ENCODE data around the gene MCOLN1.

Gene MCOLN1

GRCh38 chr19:7516878-7517277 is 5.5 kb upstream of the MCOLN1 start:
- no peaks in the 10 kb centered on the region for H3K27me3 ChIP-seq (ENCODE audit: insufficient read depth, low read length)
- WGBS = 80% methylated on average over 4 of the region's 4 CpGs
- H3K4me1 ChIP-seq (ENCODE audit: insufficient read depth, low read length) = peaks cover 7% of the 10 kb centered on the region
- no peak overlapping the region for H3K27ac ChIP-seq (ENCODE audit: low read depth, low read length)
- no peaks in the 10 kb centered on the region for H3K9me3 ChIP-seq (ENCODE audit: insufficient read depth, low read depth, low read length)
- 0 out of 2 replicates have a peak, but pooled peaks cover 9% of the 10 kb centered on the region for H3K36me3 ChIP-seq (ENCODE audit: insufficient read depth, low read length)
- peak overlapping the region; percentile 86 for H3K4me3 ChIP-seq (ENCODE audit: low read length)
- H3K9ac ChIP-seq (ENCODE audit: low read depth, low read length) = peak overlapping the region; percentile 92

GRCh38 chr19:7519361-7520130 is 2.9 kb upstream of the MCOLN1 start:
- H3K4me3 ChIP-seq (ENCODE audit: low read length) = no peak overlapping the region
- no peak overlapping the region for H3K9ac ChIP-seq (ENCODE audit: low read depth, low read length)
- H3K4me1 ChIP-seq (ENCODE audit: insufficient read depth, low read length) = peaks cover 11% of the 10 kb centered on the region
- no peaks in the 10 kb centered on the region for H3K9me3 ChIP-seq (ENCODE audit: insufficient read depth, low read depth, low read length)
- H3K27ac ChIP-seq (ENCODE audit: low read depth, low read length) = no peak overlapping the region
- no peaks in the 10 kb centered on the region for H3K27me3 ChIP-seq (ENCODE audit: insufficient read depth, low read length)
- 96% methylated on average over 74 of the region's 74 CpGs for WGBS
- peaks cover 11% of the 10 kb centered on the region; the same call in 1 of the 2 replicates for H3K36me3 ChIP-seq (ENCODE audit: insufficient read depth, low read length)

- Histone ChIP-seq H3K27me3 (ENCODE audit: insufficient read depth, low read length) (no peaks in the 10 kb centered on the region), H3K36me3 (ENCODE audit: insufficient read depth, low read length) (peaks cover 11% of the 10 kb centered on the region; the same call in 1 of the 2 replicates), H3K27ac (ENCODE audit: low read depth, low read length) (no peak overlapping the region), H3K9ac (ENCODE audit: low read depth, low read length) (no peak overlapping the region), H3K9me3 (ENCODE audit: insufficient read depth, low read depth, low read length) (no peaks in the 10 kb centered on the region), H3K4me1 (ENCODE audit: insufficient read depth, low read length) (peaks cover 7% of the 10 kb centered on the region), H3K4me3 (ENCODE audit: low read length) (no peak overlapping the region)
- WGBS = 95% methylated on average over 51 of the region's 51 CpGs
Measured at GRCh38 chr19:7520131-7521051, 2.0 kb upstream of the MCOLN1 start.

- H3K4me1 ChIP-seq (ENCODE audit: insufficient read depth, low read length) = 0 out of 2 replicates have a peak, but pooled peaks cover 4% of the 10 kb centered on the region
- H3K9ac ChIP-seq (ENCODE audit: low read depth, low read length) = peak overlapping the region; percentile 36
- H3K4me3 ChIP-seq (ENCODE audit: low read length) = peak overlapping the region; percentile 69
- peaks cover 15% of the 10 kb centered on the region; the same call in 1 of the 2 replicates for H3K36me3 ChIP-seq (ENCODE audit: insufficient read depth, low read length)
- no peaks in the 10 kb centered on the region for H3K27me3 ChIP-seq (ENCODE audit: insufficient read depth, low read length)
- no peak overlapping the region for H3K27ac ChIP-seq (ENCODE audit: low read depth, low read length)
- no peaks in the 10 kb centered on the region for H3K9me3 ChIP-seq (ENCODE audit: insufficient read depth, low read depth, low read length)
- 29% methylated on average over 10 of the region's 10 CpGs for WGBS
Measured at GRCh38 chr19:7521551-7522071, 813 bp upstream of the MCOLN1 start.

- Histone ChIP-seq H3K27ac (ENCODE audit: low read depth, low read length) (no peak overlapping the region), H3K9me3 (ENCODE audit: insufficient read depth, low read depth, low read length) (no peaks in the 10 kb centered on the region), H3K36me3 (ENCODE audit: insufficient read depth, low read length) (peaks cover 18% of the 10 kb centered on the region; the same call in 1 of the 2 replicates), H3K9ac (ENCODE audit: low read depth, low read length) (peak overlapping the region; percentile 52), H3K4me3 (ENCODE audit: low read length) (peak overlapping the region; percentile 69), H3K4me1 (ENCODE audit: insufficient read depth, low read length) (0 out of 2 replicates have a peak, but pooled peaks cover 4% of the 10 kb centered on the region), H3K27me3 (ENCODE audit: insufficient read depth, low read length) (no peaks in the 10 kb centered on the region)
- 14% methylated on average over 23 of the region's 23 CpGs for WGBS
Measured at GRCh38 chr19:7522923-7523667, 671 bp downstream of the MCOLN1 start.

GRCh38 chr19:7524523-7524922 is 2.1 kb downstream of the MCOLN1 start:
- 0 out of 2 replicates have a peak, but pooled peaks cover 4% of the 10 kb centered on the region for H3K4me1 ChIP-seq (ENCODE audit: insufficient read depth, low read length)
- peaks cover 15% of the 10 kb centered on the region; the same call in 1 of the 2 replicates for H3K36me3 ChIP-seq (ENCODE audit: insufficient read depth, low read length)
- no peak overlapping the region for H3K4me3 ChIP-seq (ENCODE audit: low read length)
- 92% methylated on average over 4 of the region's 5 CpGs for WGBS
- no peak overlapping the region for H3K27ac ChIP-seq (ENCODE audit: low read depth, low read length)
- H3K27me3 ChIP-seq (ENCODE audit: insufficient read depth, low read length) = no peaks in the 10 kb centered on the region
- no peak overlapping the region for H3K9ac ChIP-seq (ENCODE audit: low read depth, low read length)
- no peaks in the 10 kb centered on the region for H3K9me3 ChIP-seq (ENCODE audit: insufficient read depth, low read depth, low read length)

- H3K36me3 ChIP-seq (ENCODE audit: insufficient read depth, low read length) = peaks cover 12% of the 10 kb centered on the region; the same call in 1 of the 2 replicates
- H3K27me3 ChIP-seq (ENCODE audit: insufficient read depth, low read length) = no peaks in the 10 kb centered on the region
- no peak overlapping the region for H3K4me3 ChIP-seq (ENCODE audit: low read length)
- H3K27ac ChIP-seq (ENCODE audit: low read depth, low read length) = no peak overlapping the region
- no peak overlapping the region for H3K9ac ChIP-seq (ENCODE audit: low read depth, low read length)
- H3K9me3 ChIP-seq (ENCODE audit: insufficient read depth, low read depth, low read length) = no peaks in the 10 kb centered on the region
- 0 out of 2 replicates have a peak, but pooled peaks cover 4% of the 10 kb centered on the region for H3K4me1 ChIP-seq (ENCODE audit: insufficient read depth, low read length)
- 96% methylated on average over 20 of the region's 20 CpGs for WGBS
Measured at GRCh38 chr19:7524992-7525739, 2.7 kb downstream of the MCOLN1 start.

- Histone ChIP-seq H3K4me3 (ENCODE audit: low read length) (no peak overlapping the region), H3K4me1 (ENCODE audit: insufficient read depth, low read length) (0 out of 2 replicates have a peak, but pooled peaks cover 4% of the 10 kb centered on the region), H3K9me3 (ENCODE audit: insufficient read depth, low read depth, low read length) (no peaks in the 10 kb centered on the region), H3K36me3 (ENCODE audit: insufficient read depth, low read length) (peaks cover 12% of the 10 kb centered on the region; the same call in 1 of the 2 replicates), H3K9ac (ENCODE audit: low read depth, low read length) (no peak overlapping the region), H3K27me3 (ENCODE audit: insufficient read depth, low read length) (no peaks in the 10 kb centered on the region), H3K27ac (ENCODE audit: low read depth, low read length) (no peak overlapping the region)
- 95% methylated on average over 31 of the region's 31 CpGs for WGBS
Measured at GRCh38 chr19:7526059-7526929, 3.9 kb downstream of the MCOLN1 start.

- WGBS = 93% methylated on average over 25 of the region's 25 CpGs
- peaks cover 15% of the 10 kb centered on the region; the same call in 1 of the 2 replicates for H3K36me3 ChIP-seq (ENCODE audit: insufficient read depth, low read length)
- H3K27ac ChIP-seq (ENCODE audit: low read depth, low read length) = no peak overlapping the region
- no peak overlapping the region for H3K9ac ChIP-seq (ENCODE audit: low read depth, low read length)
- no peaks in the 10 kb centered on the region for H3K27me3 ChIP-seq (ENCODE audit: insufficient read depth, low read length)
- 0 out of 2 replicates have a peak, but pooled peaks cover 4% of the 10 kb centered on the region for H3K4me1 ChIP-seq (ENCODE audit: insufficient read depth, low read length)
- no peaks in the 10 kb centered on the region for H3K9me3 ChIP-seq (ENCODE audit: insufficient read depth, low read depth, low read length)
- H3K4me3 ChIP-seq (ENCODE audit: low read length) = no peak overlapping the region
Measured at GRCh38 chr19:7527516-7528191, 5.2 kb downstream of the MCOLN1 start.
